HepG2 (cell line): ENCODE measurements around the gene OR6S1. TPM values are rescaled to one million over a fixed set of nuclear protein-coding genes. Genes with fewer than 3 reads are reported as not detected.

Experiments used
- CREBL2 ChIP-seq: sonication (generic); formaldehyde crosslinking; IDR thresholded peaks from 2 replicates; pipeline ENCODE4 v1.8.1; 2023; ENCODE audit warnings: missing genetic modification reagents, mild to moderate bottlenecking, borderline replicate concordance
- CSRNP2 ChIP-seq: sonication (generic); formaldehyde crosslinking; conservative IDR thresholded peaks from 2 replicates; pipeline ENCODE4 v1.8.0; 2022; ENCODE audit warnings: low read depth, missing genetic modification reagents
- FOXO1 ChIP-seq: sonication (generic); formaldehyde crosslinking; IDR thresholded peaks from 2 replicates; pipeline ENCODE4 v1.4.0; 2020; ENCODE audit warnings: missing genetic modification reagents
- MYPOP ChIP-seq: sonication (generic); formaldehyde crosslinking; IDR thresholded peaks from 2 replicates; pipeline ENCODE4 v1.8.1; 2023; ENCODE audit warnings: mild to moderate bottlenecking, moderate library complexity, missing genetic modification reagents
- NFRKB ChIP-seq: fragments of 450-650 bp; IDR thresholded peaks from 2 replicates; pipeline ENCODE4 v1.6.1; 2017
- PRDM4 ChIP-seq: sonication (generic); formaldehyde crosslinking; IDR thresholded peaks from 2 replicates; pipeline ENCODE4 v1.9.0; 2021; ENCODE audit warnings: missing genetic modification reagents, borderline replicate concordance
- SNRNP70 ChIP-seq: fragments of 200-400 bp; formaldehyde crosslinking; IDR thresholded peaks from 2 replicates; pipeline ENCODE4 v1.6.1; 2017; ENCODE audit warnings: mild to moderate bottlenecking, low read depth, low read length, moderate library complexity
- YEATS4 ChIP-seq: sonication (generic); formaldehyde crosslinking; IDR thresholded peaks from 2 replicates; pipeline ENCODE4 v1.4.0; 2020; ENCODE audit warnings: missing genetic modification reagents, borderline replicate concordance
- ZBTB21 ChIP-seq: sonication (generic); formaldehyde crosslinking; IDR thresholded peaks from 2 replicates; pipeline ENCODE4 v1.4.0; 2020; ENCODE audit warnings: missing genetic modification reagents
- ZBTB8A ChIP-seq: sonication (generic); formaldehyde crosslinking; IDR thresholded peaks from 2 replicates; pipeline ENCODE4 v1.4.0; 2020; ENCODE audit warnings: mild to moderate bottlenecking, low read depth, missing genetic modification reagents, borderline replicate concordance
- ZFP90 ChIP-seq: sonication (generic); formaldehyde crosslinking; IDR thresholded peaks from 2 replicates; pipeline ENCODE4 v1.8.0; 2022; ENCODE audit warnings: missing genetic modification reagents, mild to moderate bottlenecking, inconsistent platforms, borderline replicate concordance
- ZGPAT ChIP-seq: IDR thresholded peaks from 2 replicates; pipeline ENCODE4 v1.6.1; 2016; ENCODE audit warnings: mild to moderate bottlenecking
- ZKSCAN8 ChIP-seq: IDR thresholded peaks from 2 replicates; pipeline ENCODE4 v1.6.1; 2016; ENCODE audit warnings: borderline replicate concordance, missing genetic modification reagents, missing compliant biosample characterization
- ZNF180 ChIP-seq: sonication (generic); formaldehyde crosslinking; IDR thresholded peaks from 2 replicates; pipeline ENCODE4 v1.4.0; 2020; ENCODE audit warnings: low read depth, missing genetic modification reagents, borderline replicate concordance
- ZNF296 ChIP-seq: sonication (generic); formaldehyde crosslinking; conservative IDR thresholded peaks from 2 replicates; pipeline ENCODE4 v1.5.0; 2020; ENCODE audit warnings: mild to moderate bottlenecking, missing genetic modification reagents
- ZNF367 ChIP-seq: sonication (generic); formaldehyde crosslinking; IDR thresholded peaks from 2 replicates; pipeline ENCODE4 v1.4.0; 2020; ENCODE audit warnings: missing genetic modification reagents, borderline replicate concordance
- ZNF383 ChIP-seq: sonication (generic); formaldehyde crosslinking; IDR thresholded peaks from 2 replicates; pipeline ENCODE4 v1.4.0; 2020; ENCODE audit warnings: missing genetic modification reagents, mild to moderate bottlenecking, borderline replicate concordance
- ZNF549 ChIP-seq: sonication (generic); formaldehyde crosslinking; IDR thresholded peaks from 2 replicates; pipeline ENCODE4 v1.5.0; 2020; ENCODE audit warnings: missing genetic modification reagents
- ZNF556 ChIP-seq: sonication (generic); formaldehyde crosslinking; IDR thresholded peaks from 2 replicates; pipeline ENCODE4 v1.4.0; 2020; ENCODE audit warnings: mild to moderate bottlenecking, missing genetic modification reagents, borderline replicate concordance
- ZNF580 ChIP-seq: IDR thresholded peaks from 2 replicates; pipeline ENCODE4 v1.6.1; 2016; ENCODE audit warnings: low read depth, borderline replicate concordance
- ZNF616 ChIP-seq: sonication (generic); formaldehyde crosslinking; IDR thresholded peaks from 2 replicates; pipeline ENCODE4 v1.5.0; 2020; ENCODE audit warnings: low read depth, mild to moderate bottlenecking, missing genetic modification reagents
- ZNF777 ChIP-seq: sonication (generic); formaldehyde crosslinking; IDR thresholded peaks from 2 replicates; pipeline ENCODE4 v1.4.0; 2020; ENCODE audit warnings: missing genetic modification reagents
- polyA plus RNA-seq, 8 experiments: library from polyadenylated mRNA; depleted of rRNA in 3 of 8; stranded (reverse) in 7 of 8; unstranded in 1 of 8; fragments of >200 nt; fragmentation: Illumina TruSeq in 4 of 8; extraction: Trizol in 4 of 8; gene quantifications; 2 replicates each; pipeline versions ENCODE4 v1.2.1 to v1.2.3, GENCODE V29; 2011 to 2016; ENCODE audit warnings: low read depth in 4 of 8, missing spikeins in 1 of 8, mixed read lengths in 1 of 8; ENCODE audit not compliant: insufficient read depth in 1 of 8
- total RNA-seq, 5 experiments: library from RNA; depleted of rRNA; stranded (reverse); fragments of >200 nt; fragmentation: Illumina TruSeq; extraction: Trizol; gene quantifications; 2 replicates each; pipeline ENCODE4 v1.2.3, GENCODE V29; 2016; ENCODE audit warnings: low read depth in 1 of 5

Gene OR6S1
- total and polyA plus RNA-seq, 2 of the 13 experiments (the other 11 are each of a cell fraction or from before 2014, with no cell fraction given): 0.09 TPM; not detected in 1

- TF ChIP-seq SNRNP70: no peak
- TF ChIP-seq ZBTB21 (CRISPR knock-in tag): peak; percentile 67; the same call in 1 of the 2 replicates
- TF ChIP-seq NFRKB: no peak
- no peak for TF ChIP-seq ZNF383
- TF ChIP-seq ZNF616: no peak
- peak; percentile 97 for TF ChIP-seq FOXO1 (CRISPR knock-in tag)
- no peak for TF ChIP-seq ZNF777 (CRISPR knock-in tag)
- peak; percentile 50; the same call in 1 of the 2 replicates for TF ChIP-seq ZKSCAN8
- TF ChIP-seq CREBL2 (CRISPR knock-in tag): no peak
- TF ChIP-seq ZNF580 (CRISPR knock-in tag): no peak
- TF ChIP-seq ZNF549: no peak
- TF ChIP-seq ZNF556 (CRISPR knock-in tag): no peak
- no peak for TF ChIP-seq ZNF180 (CRISPR knock-in tag)
- no peak; the same call in 1 of the 2 replicates for TF ChIP-seq MYPOP (CRISPR knock-in tag)
- no peak for TF ChIP-seq ZBTB8A (CRISPR knock-in tag)
- peak; percentile 66 for TF ChIP-seq ZGPAT
- no peak for TF ChIP-seq ZFP90 (CRISPR knock-in tag)
- no peak for TF ChIP-seq YEATS4 (CRISPR knock-in tag)
- no peak for TF ChIP-seq PRDM4 (CRISPR knock-in tag)
- no peak for TF ChIP-seq ZNF296
- no peak for TF ChIP-seq ZNF367 (CRISPR knock-in tag)
- TF ChIP-seq CSRNP2: no peak
These were observed 30.2 kb upstream of the OR6S1 start (continued) for GRCh38 chr14:20671597-20672283.
